Measurements from ENCODE around the gene TRABD2A. TPM values are rescaled to one million over a fixed set of nuclear protein-coding genes. Genes with fewer than 3 reads are reported as not detected.
A peak's percentile ranks its signal among the peaks of the same experiment; 100 is the strongest.

The TRABD2A gene
- total and polyA plus RNA-seq, 4 donors = 0.65 to 2.9 (median 1.2) TPM

DNA sequence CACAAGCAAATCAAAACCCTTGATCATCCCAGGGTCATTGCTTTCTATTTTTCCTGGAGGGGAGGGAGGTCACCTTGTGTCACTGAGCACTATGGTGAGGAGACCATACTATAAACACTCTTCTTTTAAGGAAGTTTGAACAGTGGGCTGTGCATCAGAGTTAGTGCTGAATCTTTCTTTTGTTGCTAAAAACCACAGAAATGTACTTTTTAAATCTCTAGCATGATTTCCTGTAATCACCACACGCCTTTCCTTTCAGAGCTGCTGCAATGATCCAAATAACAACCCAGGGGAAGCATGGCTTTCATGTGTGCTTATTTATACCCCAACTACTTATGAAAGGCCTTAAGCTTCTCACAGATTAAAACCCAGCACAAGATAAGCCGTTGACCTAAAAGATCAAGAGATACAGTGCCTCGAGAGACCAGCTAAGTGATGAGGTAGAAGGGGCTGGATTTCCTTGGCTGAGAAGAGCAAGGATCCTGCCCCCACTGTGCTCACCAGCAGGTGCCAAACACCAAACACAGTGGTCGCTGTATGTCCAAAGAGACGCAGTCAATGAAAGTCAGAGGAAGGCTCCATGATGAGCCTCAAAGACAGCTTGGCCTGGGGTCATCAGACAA lies 34.7 kb downstream of the TRABD2A start:
- Histone ChIP-seq H3K4me1 (ENCODE audit: control insufficient read depth, insufficient read depth, low read length) (no peaks in the 10 kb centered on the region), H3K27ac (ENCODE audit: low read depth, low read length) (no peak overlapping the region), H3K36me3 (ENCODE audit: control insufficient read depth, insufficient read depth, low read length) (no peaks in the 10 kb centered on the region), H3K9me3 (ENCODE audit: control insufficient read depth, insufficient read depth, low read length) (no peaks in the 10 kb centered on the region), H3K27me3 (ENCODE audit: control insufficient read depth, insufficient read depth, low read length) (no peaks in the 10 kb centered on the region), H3K4me3 (ENCODE audit: low read depth, low read length) (no peak overlapping the region)
- WGBS (ENCODE audit: insufficient coverage) = 80% methylated on average over 1 of the region's 5 CpGs
- DNase-seq (ENCODE audit: low read depth in 4 of 6, low spot score in 6 of 6) = no peak

DNA sequence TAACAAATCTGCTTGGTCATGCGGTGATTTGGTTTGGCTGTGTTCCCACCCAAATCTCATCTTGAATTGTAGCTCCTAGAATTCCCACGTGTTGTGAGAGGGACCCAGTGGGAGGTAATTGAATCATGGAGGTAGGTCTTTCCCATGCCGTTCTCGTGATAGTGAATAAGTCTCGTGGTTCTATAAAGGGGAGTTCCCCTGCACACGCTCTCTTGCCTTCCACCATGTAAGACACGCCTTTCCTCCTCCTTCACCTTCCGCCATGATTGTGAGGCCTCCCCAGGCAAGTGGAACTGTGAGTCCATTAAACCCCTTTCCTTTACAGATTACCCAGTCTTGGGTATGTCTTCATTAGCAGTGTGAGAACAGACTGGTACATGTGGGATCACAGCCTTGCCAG lies 36.7 kb downstream of the TRABD2A start:
- WGBS (ENCODE audit: insufficient coverage) = 100% methylated on average over 3 of the region's 8 CpGs
- no peak overlapping the region for H3K27ac ChIP-seq (ENCODE audit: low read depth, low read length)
- H3K4me3 ChIP-seq (ENCODE audit: low read depth, low read length) = no peak overlapping the region
- no peaks in the 10 kb centered on the region for H3K27me3 ChIP-seq (ENCODE audit: control insufficient read depth, insufficient read depth, low read length)
- H3K9me3 ChIP-seq (ENCODE audit: control insufficient read depth, insufficient read depth, low read length) = no peaks in the 10 kb centered on the region
- H3K4me1 ChIP-seq (ENCODE audit: control insufficient read depth, insufficient read depth, low read length) = no peaks in the 10 kb centered on the region
- no peak for DNase-seq (ENCODE audit: low read depth in 4 of 6, low spot score in 6 of 6)
- H3K36me3 ChIP-seq (ENCODE audit: control insufficient read depth, insufficient read depth, low read length) = no peaks in the 10 kb centered on the region

DNA sequence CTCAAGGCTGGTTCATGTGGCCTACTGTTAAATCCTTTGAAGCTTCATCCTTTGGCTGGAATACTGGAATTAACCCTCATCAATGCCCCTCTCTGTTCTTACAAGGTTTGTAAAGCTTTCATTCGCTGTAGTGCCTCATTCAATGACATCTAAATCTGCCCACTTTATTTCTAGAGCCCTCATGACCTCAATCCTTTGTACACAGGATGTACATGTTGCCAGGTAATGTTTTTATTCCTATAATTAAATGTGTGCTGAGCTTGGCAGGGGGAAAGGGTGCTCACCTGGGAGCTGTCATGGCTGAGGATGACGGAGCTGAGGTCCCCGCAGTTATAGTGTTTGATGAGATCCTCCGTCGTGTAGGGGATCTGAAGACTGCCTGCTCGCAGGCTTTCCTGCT lies 39.3 kb downstream of the TRABD2A start:
- Histone ChIP-seq H3K4me3 (ENCODE audit: low read depth, low read length) (no peak overlapping the region), H3K4me1 (ENCODE audit: control insufficient read depth, insufficient read depth, low read length) (no peaks in the 10 kb centered on the region), H3K36me3 (ENCODE audit: control insufficient read depth, insufficient read depth, low read length) (no peaks in the 10 kb centered on the region), H3K27me3 (ENCODE audit: control insufficient read depth, insufficient read depth, low read length) (no peaks in the 10 kb centered on the region), H3K27ac (ENCODE audit: low read depth, low read length) (no peak overlapping the region), H3K9me3 (ENCODE audit: control insufficient read depth, insufficient read depth, low read length) (no peaks in the 10 kb centered on the region)
- DNase-seq (ENCODE audit: low read depth in 4 of 6, low spot score in 6 of 6) = no peak
- WGBS (ENCODE audit: insufficient coverage) = 88% methylated on average over 5 of the region's 6 CpGs

DNA sequence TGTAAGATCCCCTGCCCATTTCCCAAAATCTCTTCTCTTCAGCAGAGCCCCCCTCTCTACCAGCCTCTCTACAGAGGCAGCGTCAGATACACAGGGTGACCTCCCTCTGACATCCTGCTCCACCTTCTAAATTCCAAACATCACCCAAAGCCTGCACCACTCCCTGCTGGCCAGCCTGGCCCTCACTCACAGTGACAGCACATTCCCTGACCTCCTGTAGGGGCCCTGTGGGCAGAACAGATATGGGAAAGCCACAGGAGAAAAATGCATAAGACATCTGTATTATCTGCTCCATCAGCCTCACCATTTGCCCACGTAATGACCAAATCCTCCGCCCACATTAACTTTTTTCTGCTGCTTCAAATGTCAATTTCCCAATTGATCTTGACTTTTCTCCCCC lies 40.6 kb downstream of the TRABD2A start:
- H3K9me3 ChIP-seq (ENCODE audit: control insufficient read depth, insufficient read depth, low read length) = no peaks in the 10 kb centered on the region
- no peak overlapping the region for H3K4me3 ChIP-seq (ENCODE audit: low read depth, low read length)
- no peaks in the 10 kb centered on the region for H3K36me3 ChIP-seq (ENCODE audit: control insufficient read depth, insufficient read depth, low read length)
- WGBS (ENCODE audit: insufficient coverage) = 70% methylated on average over 3 of the region's 3 CpGs
- no peak for DNase-seq (ENCODE audit: low read depth in 4 of 6, low spot score in 6 of 6)
- H3K27me3 ChIP-seq (ENCODE audit: control insufficient read depth, insufficient read depth, low read length) = no peaks in the 10 kb centered on the region
- no peaks in the 10 kb centered on the region for H3K4me1 ChIP-seq (ENCODE audit: control insufficient read depth, insufficient read depth, low read length)
- no peak overlapping the region for H3K27ac ChIP-seq (ENCODE audit: low read depth, low read length)

DNA sequence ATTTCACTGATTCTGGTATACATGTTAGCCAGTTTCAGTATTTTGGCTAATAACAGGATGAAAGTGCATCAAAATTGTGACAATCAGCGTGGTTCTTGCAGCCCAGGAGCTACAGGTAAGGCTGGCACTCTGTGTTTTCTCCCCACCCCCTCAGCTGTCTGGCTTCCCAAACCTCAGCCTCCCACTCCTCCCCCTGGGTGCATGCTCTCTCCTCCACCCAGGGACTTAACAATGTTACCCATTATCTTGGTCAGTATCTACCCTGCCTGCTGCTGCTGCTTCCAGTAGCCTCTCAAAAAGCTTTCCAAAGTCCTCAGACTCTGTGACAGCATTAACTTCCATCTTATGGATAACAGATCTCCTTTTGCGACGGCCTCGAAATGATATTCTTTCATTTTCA lies 41.0 kb downstream of the TRABD2A start:
- DNase-seq (ENCODE audit: low read depth in 4 of 6, low spot score in 6 of 6) = no peak
- no peaks in the 10 kb centered on the region for H3K4me1 ChIP-seq (ENCODE audit: control insufficient read depth, insufficient read depth, low read length)
- no peaks in the 10 kb centered on the region for H3K27me3 ChIP-seq (ENCODE audit: control insufficient read depth, insufficient read depth, low read length)
- H3K27ac ChIP-seq (ENCODE audit: low read depth, low read length) = no peak overlapping the region
- H3K4me3 ChIP-seq (ENCODE audit: low read depth, low read length) = no peak overlapping the region
- no peaks in the 10 kb centered on the region for H3K36me3 ChIP-seq (ENCODE audit: control insufficient read depth, insufficient read depth, low read length)
- WGBS (ENCODE audit: insufficient coverage) = 92% methylated on average over 4 of the region's 4 CpGs
- peaks cover 2% of the 10 kb centered on the region for H3K9me3 ChIP-seq (ENCODE audit: control insufficient read depth, insufficient read depth, low read length)

DNA sequence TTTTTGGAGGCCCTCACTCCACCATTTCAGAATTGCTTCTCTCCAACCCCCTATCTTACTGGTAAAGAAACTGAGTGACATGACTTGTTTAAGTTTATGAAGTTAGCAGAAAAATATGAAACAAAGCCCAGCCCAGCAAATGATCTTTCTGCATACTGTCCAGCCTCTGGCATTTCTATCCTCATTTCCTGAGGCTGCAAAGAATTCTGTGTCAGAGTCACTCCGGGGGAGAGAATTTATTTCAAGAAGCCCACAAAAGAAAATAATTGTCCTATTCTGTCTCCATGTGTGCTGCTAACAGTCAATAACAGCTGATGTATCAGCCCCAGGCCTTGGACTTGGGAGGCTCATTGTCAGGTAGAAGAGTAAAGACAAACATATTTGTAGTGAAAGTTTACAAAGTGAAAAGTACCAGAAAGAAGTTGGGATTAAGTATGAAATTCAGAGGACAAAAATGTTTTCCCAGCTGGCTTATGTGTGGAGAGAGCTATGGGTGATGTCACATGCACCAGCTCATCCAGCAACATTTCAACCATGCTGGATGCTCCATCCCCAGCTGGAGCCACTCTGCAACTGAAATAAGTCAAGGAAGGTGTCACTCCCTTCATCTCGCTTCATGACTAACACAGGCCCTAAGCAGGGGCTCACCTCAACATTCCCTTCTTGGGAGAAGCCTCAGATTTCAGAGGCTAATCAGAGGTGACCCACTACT lies 42.3 kb downstream of the TRABD2A start:
- Histone ChIP-seq H3K27ac (ENCODE audit: low read depth, low read length) (no peak overlapping the region), H3K4me1 (ENCODE audit: control insufficient read depth, insufficient read depth, low read length) (no peaks in the 10 kb centered on the region), H3K36me3 (ENCODE audit: control insufficient read depth, insufficient read depth, low read length) (no peaks in the 10 kb centered on the region), H3K27me3 (ENCODE audit: control insufficient read depth, insufficient read depth, low read length) (no peaks in the 10 kb centered on the region), H3K9me3 (ENCODE audit: control insufficient read depth, insufficient read depth, low read length) (peaks cover 2% of the 10 kb centered on the region), H3K4me3 (ENCODE audit: low read depth, low read length) (no peak overlapping the region)
- DNase-seq (ENCODE audit: low read depth in 4 of 6, low spot score in 6 of 6) = no peak
- WGBS (ENCODE audit: insufficient coverage) = 86% methylated on average over 1 of the region's 2 CpGs

DNA sequence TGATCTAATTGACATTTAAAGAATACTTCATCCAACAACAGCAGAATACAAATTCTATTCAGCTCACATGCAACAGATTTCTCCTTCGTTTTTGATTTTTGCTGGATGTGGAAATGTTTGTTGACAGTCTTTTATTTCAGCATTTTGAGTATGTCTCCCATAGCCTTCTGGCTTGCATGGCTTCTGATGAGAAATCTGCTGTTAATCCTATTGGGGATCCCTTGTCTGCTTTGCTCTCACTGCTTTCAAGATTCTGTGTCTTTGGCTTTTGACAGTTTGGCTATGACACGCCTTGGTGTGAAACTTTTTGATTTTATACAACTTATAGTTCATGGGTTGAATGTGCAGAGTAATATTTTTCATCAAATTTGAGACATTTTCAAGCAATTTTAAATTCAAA lies 44.7 kb downstream of the TRABD2A start:
- H3K4me3 ChIP-seq (ENCODE audit: low read depth, low read length) = no peak overlapping the region
- H3K27me3 ChIP-seq (ENCODE audit: control insufficient read depth, insufficient read depth, low read length) = no peaks in the 10 kb centered on the region
- DNase-seq (ENCODE audit: low read depth in 4 of 6, low spot score in 6 of 6) = no peak
- H3K27ac ChIP-seq (ENCODE audit: low read depth, low read length) = no peak overlapping the region
- peaks cover 2% of the 10 kb centered on the region for H3K9me3 ChIP-seq (ENCODE audit: control insufficient read depth, insufficient read depth, low read length)
- H3K36me3 ChIP-seq (ENCODE audit: control insufficient read depth, insufficient read depth, low read length) = no peaks in the 10 kb centered on the region
- peaks cover 9% of the 10 kb centered on the region for H3K4me1 ChIP-seq (ENCODE audit: control insufficient read depth, insufficient read depth, low read length)
- no CpG with 5 or more reads among the region's 2 CpGs for WGBS (ENCODE audit: insufficient coverage)

DNA sequence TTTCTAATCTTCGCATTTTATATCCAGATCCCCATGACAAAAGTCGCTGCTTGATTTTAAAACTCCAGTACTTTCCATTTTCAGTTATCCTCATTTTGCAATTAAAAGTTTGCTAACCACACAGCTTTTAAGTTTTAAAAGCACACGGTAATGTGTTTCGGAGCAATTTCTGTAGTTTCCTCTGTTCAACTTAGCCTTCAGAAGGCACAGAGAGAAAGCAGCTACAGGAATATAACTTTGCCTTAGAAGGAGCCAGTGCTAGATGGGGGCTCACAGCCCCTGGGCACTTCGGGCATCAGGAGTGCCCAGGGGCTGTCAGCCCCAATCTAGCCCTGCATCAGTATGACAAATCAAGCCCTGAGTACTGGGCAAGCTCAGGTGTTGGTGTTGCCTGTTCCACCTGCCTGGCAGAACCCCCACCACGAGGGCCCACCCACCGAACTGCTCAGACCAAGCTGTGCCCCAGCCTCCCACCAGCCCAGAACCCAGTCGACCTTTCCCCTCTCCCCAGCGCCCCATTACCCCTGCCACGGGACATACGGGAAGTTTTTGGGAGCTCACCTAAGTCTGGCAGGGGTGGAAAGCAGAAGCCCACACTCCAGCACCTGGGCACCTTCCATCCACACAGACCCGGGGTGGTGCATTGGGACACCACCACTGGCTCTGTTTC lies 47.3 kb downstream of the TRABD2A start:
- Histone ChIP-seq H3K36me3 (ENCODE audit: control insufficient read depth, insufficient read depth, low read length) (peaks cover 3% of the 10 kb centered on the region), H3K27ac (ENCODE audit: low read depth, low read length) (no peak overlapping the region), H3K4me3 (ENCODE audit: low read depth, low read length) (no peak overlapping the region), H3K9me3 (ENCODE audit: control insufficient read depth, insufficient read depth, low read length) (peaks cover 2% of the 10 kb centered on the region), H3K27me3 (ENCODE audit: control insufficient read depth, insufficient read depth, low read length) (no peaks in the 10 kb centered on the region), H3K4me1 (ENCODE audit: control insufficient read depth, insufficient read depth, low read length) (peaks cover 9% of the 10 kb centered on the region)
- DNase-seq (ENCODE audit: low read depth in 4 of 6, low spot score in 6 of 6) = no peak
- WGBS (ENCODE audit: insufficient coverage) = 81% methylated on average over 11 of the region's 12 CpGs

DNA sequence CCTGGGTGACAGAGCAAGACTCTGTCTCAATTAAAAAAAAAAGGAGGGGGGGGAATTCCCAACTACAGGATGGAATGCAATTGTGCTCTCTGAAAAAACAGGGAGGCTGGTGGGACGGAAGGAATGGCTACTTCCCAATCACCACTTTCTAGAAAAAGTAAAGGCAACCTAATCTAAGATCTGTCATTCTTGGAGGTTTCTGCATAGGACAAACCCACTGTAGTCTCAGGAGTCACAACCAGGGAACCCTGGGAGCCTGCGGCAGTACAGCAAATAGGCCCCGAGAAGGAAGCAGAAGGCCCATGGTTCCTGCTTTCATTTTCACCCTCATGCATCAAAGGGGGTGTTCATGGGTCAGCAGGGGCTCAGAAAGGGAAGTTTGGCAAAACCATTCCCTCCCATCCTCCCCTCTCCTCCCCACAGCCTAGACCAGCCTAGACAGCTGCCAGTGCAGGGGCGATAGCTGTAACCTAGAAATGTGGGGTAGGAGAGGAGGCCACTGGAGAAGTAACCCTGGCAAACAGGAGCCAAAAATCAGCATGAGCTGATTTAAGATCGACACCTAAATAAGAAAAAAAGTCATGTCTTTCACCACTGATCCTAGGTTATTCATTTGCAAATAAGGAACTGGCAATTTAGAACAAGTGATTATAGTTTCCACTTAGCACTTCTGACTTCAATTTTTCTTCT lies 48.0 kb downstream of the TRABD2A start:
- no CpG with 5 or more reads among the region's 5 CpGs for WGBS (ENCODE audit: insufficient coverage)

More for the DNA sequence above, 48.0 kb downstream of the TRABD2A start:
- no peaks in the 10 kb centered on the region for H3K27me3 ChIP-seq (ENCODE audit: control insufficient read depth, insufficient read depth, low read length)
- H3K36me3 ChIP-seq (ENCODE audit: control insufficient read depth, insufficient read depth, low read length) = peaks cover 3% of the 10 kb centered on the region
- H3K9me3 ChIP-seq (ENCODE audit: control insufficient read depth, insufficient read depth, low read length) = peaks cover 2% of the 10 kb centered on the region
- no peak overlapping the region for H3K4me3 ChIP-seq (ENCODE audit: low read depth, low read length)
- peak in 4 of 6 donors; percentile 3 to 24 (median 12) for DNase-seq (ENCODE audit: low read depth in 4 of 6, low spot score in 6 of 6)
- H3K27ac ChIP-seq (ENCODE audit: low read depth, low read length) = no peak overlapping the region
- H3K4me1 ChIP-seq (ENCODE audit: control insufficient read depth, insufficient read depth, low read length) = peaks cover 9% of the 10 kb centered on the region

All from spinal cord (tissue), 10 donors.